ENCODE data around the gene FAM83B. TPM values are rescaled to one million over a fixed set of nuclear protein-coding genes. Genes with fewer than 3 reads are reported as not detected.
"Not testable (repeated sequence)": the region's sequence is repeated elsewhere in the genome, so short reads cannot be mapped to it uniquely, and the experiment has no call there.

The FAM83B gene, protein sequence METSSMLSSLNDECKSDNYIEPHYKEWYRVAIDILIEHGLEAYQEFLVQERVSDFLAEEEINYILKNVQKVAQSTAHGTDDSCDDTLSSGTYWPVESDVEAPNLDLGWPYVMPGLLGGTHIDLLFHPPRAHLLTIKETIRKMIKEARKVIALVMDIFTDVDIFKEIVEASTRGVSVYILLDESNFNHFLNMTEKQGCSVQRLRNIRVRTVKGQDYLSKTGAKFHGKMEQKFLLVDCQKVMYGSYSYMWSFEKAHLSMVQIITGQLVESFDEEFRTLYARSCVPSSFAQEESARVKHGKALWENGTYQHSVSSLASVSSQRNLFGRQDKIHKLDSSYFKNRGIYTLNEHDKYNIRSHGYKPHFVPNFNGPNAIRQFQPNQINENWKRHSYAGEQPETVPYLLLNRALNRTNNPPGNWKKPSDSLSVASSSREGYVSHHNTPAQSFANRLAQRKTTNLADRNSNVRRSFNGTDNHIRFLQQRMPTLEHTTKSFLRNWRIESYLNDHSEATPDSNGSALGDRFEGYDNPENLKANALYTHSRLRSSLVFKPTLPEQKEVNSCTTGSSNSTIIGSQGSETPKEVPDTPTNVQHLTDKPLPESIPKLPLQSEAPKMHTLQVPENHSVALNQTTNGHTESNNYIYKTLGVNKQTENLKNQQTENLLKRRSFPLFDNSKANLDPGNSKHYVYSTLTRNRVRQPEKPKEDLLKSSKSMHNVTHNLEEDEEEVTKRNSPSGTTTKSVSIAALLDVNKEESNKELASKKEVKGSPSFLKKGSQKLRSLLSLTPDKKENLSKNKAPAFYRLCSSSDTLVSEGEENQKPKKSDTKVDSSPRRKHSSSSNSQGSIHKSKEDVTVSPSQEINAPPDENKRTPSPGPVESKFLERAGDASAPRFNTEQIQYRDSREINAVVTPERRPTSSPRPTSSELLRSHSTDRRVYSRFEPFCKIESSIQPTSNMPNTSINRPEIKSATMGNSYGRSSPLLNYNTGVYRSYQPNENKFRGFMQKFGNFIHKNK
- total RNA-seq: 0.41 TPM

DNA sequence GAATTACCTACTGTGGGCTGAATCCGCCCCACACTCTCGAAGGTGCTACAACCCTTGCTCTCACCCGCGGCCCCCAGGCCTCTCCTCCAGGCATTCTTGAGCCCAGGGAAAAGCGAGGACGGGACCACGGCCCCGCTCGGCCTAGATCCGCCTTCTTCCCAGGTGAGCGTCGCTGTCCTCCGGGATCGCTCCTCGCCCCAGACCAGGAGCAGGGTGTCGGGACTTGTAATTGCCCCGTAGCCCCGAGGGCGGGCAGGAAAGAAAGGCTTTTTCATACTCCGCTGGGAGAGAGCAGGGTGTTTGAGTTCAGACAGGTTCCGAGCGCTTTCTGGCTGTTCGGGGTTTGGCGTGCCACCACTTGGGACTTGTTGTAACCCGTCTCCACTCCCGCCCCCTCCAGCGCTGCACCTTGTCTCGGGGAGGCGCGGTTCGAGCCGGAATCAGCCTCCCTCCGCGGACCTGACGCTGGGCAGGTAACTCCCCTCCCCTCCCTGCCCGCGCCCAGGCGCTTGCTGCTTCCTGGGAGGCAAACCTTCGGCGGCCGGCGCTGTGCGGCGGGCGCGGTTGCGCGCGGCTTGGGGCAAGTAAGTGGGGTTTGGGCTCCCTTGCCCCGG is at the start of gene FAM83B:
Gene FAM83B, plus strand, starts transcription at position 529 of the 614 bp plus-strand sequence. CDS start 23,476 bp downstream, outside the sequence.
- FAIRE-seq (no peak), DNase-seq (ENCODE audit: low spot score in 2 of 2) (peak in 1 of 2 donors; percentile 8)

DNA sequence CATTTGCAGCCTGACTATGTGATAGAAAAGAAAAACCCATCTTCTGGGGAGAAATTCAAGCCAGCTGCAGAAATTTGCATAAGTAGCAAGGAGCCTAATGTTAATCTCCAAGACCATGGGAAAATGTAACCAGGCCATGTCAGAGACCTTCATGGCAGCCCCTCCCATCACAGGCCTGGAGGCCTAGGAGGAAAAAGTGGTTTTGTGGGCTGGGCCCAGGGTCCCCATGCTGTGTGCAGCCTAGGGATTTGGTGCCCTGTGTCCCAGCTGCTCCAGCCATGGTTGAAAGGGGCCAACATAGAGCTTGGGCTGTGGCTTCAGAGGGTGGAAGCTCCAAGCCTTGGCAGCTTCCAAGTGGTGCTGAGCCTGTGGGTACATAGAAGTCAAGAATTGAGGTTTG is 49.7 kb upstream of the FAM83B start:
- DNase-seq (ENCODE audit: low spot score in 2 of 2); FAIRE-seq: not testable (repeated sequence)

DNA sequence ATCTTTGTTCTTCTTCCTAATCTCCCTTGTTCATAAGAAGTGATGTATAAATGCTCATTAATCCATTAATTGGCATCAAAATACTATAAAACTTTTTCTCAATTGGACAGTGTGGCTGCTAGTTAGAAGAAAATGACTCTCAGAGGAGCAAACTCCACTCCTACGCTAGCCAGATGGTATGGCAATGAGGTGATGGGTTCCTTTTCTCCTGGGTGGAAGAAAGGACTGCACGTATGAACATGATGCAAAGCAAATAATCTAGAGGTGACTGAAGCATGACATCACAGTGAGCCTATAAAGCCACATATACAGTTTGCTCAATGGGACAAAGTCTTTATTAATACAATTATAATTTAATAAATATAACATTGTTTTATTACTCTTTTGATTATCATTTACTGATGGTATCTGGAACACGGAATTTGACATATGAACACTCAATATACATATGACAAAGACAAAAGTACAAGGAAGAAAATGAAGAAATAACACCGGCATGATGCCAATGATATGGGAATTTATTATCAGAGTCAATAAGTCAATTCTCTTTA is 46.4 kb upstream of the FAM83B start:
- FAIRE-seq (no peak), DNase-seq (ENCODE audit: low spot score in 2 of 2) (no peak)

DNA sequence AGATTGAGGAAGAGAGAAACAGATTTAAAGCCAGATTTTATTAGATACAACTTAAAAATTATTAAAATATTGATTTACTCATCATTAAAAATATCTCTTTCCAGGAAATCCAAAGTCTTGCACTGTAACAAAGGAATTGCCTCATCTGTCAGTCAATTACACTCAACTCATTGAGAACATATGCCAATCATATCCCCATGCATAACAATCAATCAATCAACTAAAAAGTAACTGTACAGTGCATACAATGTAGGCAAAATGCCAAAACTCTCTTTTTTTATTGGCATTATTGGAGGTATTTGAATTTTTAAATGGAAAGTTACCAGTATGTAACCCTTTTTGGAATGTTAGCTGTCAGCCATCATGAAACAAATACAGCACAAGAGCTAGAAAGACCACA is 45.3 kb upstream of the FAM83B start:
- no peak for FAIRE-seq
- no peak for DNase-seq (ENCODE audit: low spot score in 2 of 2)

DNA sequence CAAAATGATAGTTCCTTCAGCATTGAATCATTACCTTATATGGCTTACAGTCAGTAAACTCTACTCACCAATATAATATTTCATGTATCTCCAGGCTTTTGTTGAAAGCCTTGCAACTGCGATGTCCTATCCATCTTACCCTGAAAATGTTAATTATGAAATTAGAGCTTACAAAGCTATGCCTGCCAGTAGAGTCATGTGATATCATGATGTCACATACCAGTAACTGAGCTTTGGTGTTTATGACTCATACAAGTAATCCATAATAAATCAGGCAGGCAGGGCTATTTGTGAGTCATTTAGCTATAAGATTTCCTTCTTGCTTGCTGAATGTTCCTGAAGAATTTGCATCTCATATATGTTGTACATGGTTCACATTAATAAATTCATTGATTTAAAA is 44.9 kb upstream of the FAM83B start:
- FAIRE-seq (no peak), DNase-seq (ENCODE audit: low spot score in 2 of 2) (no peak)

DNA sequence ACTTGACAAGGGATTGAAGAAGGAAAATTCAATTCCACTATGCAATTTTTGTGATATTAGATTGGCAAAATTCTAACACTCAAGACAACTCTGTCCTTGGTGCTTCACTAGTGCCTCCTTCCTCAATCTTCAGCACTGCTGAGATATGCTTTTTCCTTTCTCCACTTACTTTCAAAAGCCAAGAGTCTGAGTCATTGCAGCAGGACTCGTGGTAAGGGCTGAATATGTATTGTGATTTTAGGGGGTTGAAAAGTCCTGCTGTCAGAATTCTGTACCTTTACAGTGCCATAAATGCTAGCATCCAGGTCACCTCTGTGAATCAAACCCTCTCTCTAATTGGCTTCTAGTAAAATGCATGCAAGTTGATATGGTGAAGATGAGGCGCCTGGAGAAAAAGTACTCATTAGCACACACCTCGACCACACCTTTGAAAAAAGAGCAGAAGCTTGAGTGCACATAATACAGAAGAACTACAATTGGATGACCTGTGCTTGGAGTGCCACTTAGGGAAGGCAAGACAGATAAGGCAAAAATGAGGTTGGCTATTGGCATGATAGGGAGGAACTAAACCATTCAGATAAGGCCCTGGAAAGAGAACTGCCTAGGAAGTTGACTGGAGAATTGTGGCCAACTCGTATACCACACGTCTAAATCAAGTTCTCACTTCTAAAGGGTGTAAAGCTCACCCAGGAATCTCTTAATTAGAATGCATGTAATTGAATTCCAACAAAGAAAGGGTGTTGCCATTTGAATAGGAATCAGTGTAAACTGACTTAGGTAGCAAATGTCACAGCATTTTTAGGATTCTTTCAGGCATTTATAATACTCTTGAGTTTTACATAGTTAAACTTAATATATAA is 43.6 kb upstream of the FAM83B start:
- no peak for FAIRE-seq
- no peak for DNase-seq (ENCODE audit: low spot score in 2 of 2)

DNA sequence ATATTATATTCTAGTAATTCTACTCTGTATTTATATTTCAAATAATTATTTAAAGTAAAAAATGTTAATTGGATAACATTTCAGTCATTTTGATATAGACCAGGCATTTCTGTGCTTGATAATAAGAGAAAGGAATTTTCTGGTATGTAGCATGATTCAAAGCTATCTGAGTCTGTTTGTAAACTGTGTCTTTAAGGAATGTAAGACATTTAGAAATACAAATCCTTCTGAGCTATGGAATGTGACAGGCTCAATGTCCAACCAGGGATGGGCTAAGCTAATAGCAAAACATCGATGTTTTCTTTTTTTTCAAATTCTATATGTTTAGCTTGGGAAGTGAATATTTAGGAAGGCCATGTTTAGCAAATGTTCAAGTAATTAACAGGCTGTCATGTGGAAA is 41.5 kb upstream of the FAM83B start:
- DNase-seq (ENCODE audit: low spot score in 2 of 2) (no peak), FAIRE-seq (no peak)

DNA sequence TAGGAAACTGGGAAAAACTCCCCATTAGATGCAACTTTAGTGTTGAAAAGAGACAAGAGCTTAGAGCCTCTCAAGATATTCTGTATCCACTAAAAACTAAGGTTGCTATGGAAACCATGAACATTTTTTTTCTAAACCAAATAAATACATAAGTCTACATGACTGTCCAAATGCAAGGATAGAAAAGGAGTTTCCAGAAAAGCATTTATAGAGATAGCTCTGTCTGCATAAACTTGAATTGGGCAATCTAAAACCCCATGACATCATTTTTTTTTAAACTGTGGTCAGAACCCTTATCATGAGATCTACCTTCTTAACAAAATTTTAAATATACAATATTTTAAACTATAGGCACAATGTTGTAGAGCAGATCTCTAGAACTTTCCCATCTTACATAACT is 36.4 kb upstream of the FAM83B start:
- FAIRE-seq: no peak
- DNase-seq (ENCODE audit: low spot score in 2 of 2): no peak

DNA sequence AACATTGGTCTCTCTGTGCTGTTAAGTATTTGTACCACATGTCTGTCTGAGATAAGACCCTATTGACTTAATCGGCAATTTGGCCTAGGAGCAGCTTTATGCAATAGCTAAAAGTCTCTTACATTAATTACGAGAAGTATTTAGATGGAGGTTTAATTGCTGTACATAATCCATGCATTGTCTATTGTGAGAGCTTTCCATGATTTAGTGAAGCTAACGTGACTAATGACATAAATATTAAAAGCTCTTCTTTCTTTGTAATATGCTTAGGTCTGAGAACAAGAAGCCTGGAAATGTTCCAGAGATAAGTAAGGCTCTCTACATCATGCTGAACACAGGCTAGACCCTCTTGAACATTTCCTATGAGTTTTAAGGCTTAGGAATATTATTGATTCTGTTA is 32.7 kb upstream of the FAM83B start:
- DNase-seq (ENCODE audit: low spot score in 2 of 2) (no peak), FAIRE-seq (no peak)

DNA sequence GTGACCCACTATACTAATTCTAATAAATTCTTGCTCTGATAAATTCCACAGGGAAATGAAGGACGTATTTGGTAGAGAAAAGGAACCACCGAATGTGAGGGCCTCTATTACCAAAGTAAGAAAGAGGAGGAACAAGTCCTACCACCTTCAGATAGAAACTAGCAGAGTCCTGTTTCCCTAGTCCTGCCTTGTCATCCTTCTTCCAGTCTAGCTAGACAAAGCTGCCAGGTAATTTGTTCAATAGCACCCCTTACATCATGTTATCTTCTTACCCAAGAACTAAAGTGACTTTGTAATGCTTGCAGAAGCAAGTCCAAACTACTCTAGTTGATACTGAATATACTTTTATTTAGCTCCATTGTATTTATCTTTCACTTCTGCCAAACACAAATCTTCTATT is 29.3 kb upstream of the FAM83B start:
- DNase-seq (ENCODE audit: low spot score in 2 of 2): no peak
- no peak for FAIRE-seq

DNA sequence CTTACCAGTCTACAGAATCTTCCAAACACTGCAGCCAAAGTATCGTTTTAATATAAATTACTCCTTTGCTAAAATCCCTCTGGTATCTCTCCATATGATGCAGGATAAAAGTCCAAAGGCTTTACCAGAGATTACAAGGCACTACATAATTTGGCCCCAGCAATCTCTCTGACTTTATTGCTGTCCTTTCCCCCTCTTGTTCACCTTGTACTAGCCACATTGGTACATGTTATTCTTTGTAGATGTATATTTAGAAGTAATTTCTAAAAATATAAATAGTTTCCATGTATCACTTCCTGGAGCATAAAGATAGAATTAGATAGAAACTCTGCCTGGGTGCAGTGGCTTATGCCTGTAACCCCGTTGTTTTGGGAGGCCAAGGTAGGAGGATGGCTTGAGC is 28.7 kb upstream of the FAM83B start:
- no peak for DNase-seq (ENCODE audit: low spot score in 2 of 2)
- no peak for FAIRE-seq

DNA sequence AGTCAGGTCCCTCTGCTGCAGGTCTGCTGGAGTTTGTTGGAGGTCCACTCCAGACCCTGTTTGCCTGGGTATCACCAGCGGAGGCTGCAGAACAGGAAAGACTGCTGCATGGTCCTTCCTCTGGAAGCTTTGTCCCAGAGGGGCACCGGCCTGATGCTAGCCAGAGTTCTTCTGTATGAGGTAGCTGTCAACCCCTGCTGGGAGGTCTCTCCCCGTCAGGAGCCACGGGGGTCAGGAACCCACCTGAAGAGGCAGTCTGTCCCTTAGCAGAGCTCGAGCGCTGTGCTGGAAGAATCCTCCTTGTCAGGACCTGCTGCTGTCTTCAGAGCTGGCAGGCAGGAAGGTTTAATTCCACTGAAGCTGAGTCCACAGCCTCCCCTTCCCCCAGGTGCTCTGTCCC is 22.3 kb upstream of the FAM83B start:
- FAIRE-seq; DNase-seq (ENCODE audit: low spot score in 2 of 2): not testable (repeated sequence)

DNA sequence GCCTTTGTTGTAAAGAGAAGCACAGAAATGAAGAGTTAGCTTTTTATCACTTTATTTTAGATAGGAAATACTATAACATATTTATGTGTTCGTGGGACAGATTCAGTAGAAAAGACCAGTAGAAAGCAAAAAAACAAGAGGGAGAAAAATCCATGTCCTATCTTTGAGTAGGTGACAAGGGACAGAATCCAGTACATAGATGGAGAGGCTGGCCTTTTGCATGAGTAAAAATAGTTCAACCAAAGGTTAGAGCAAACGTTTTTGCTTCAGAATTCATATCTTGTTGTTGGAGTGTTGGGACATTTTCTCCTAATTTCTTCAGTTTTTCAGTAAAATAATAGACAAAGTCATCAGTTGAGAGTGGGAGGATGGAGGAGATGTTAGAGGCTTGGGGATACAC is 19.6 kb upstream of the FAM83B start:
- FAIRE-seq: no peak
- no peak for DNase-seq (ENCODE audit: low spot score in 2 of 2)

DNA sequence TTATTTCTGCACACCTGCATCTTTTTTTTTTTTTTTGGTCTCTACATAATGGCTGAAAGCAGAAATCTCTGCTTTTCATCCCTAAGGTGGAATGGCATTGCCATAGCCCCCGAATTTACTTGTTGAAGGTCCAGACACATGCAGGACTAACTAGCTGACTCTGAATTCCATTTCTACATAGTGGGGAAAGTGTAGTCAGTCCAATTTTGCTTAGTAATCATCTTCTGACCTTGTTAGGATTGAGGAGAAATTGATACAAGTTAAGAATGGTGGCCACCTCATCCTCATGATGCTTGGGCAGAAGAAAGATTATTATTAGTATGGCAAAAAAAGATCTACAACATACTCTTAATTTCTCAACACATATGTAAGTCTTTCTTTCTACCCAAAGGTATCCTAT is 16.4 kb upstream of the FAM83B start:
- no peak for DNase-seq (ENCODE audit: low spot score in 2 of 2)
- no peak for FAIRE-seq

DNA sequence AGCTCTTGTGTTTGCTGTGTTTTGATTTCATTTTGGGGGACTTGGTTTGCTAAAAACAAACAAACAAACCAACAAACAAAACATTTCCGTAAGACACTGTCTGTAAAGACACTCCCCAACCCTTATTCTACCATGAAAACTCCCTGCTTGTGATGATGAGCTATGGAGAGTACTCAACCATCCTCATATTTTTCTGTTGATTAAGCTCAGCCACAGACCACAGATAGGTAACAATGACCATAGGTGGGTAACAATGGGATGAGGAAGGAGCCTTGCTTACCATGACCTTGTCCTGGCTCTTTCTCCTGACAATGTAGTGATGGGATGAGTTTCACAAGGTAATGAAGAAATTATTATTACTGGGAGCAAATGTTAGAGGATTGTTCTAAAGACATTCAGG is 11.4 kb upstream of the FAM83B start:
- FAIRE-seq (no peak), DNase-seq (ENCODE audit: low spot score in 2 of 2) (no peak)

DNA sequence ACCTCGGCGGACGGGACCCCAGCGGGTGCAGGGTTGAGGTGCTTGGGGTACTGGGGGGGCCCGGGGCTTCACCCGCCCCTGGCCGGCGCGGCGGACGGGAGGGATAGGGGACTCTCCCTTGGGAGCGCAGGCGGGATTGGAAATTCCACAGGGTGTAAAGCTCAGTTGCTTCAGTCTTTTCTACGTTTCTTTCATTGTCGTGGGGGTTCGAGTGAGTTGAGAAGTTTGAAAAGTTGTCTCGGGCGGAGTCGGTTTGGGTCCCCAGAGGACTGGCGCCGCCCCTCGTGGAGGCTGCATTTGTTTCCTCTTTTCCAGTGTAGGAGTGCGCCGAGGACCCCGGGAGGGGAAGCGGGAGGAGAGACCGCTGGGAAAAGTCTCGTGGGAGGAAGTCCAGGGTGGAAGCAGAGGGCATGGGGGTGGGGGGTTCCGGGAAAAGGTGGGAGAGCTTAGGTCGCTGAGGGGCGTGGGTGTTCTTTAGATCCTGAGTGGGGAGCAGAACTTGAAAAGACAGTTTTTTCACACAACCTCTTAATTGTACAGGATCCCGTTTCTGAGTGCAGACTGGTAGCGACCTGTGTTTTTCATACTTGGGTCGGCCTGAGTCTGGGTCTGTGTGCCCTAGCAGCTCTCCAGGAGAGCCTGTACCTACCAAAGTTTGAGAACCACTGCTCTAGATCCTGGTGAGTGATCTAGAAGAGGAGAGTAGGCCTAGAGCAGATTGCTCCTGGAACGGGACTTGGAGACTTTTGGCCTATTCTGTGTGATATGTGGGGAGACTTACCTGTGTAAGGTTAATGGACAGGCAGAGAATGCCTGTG is 495 bp downstream of the FAM83B start:
- DNase-seq (ENCODE audit: low spot score in 2 of 2) (no peak), FAIRE-seq (no peak)

DNA sequence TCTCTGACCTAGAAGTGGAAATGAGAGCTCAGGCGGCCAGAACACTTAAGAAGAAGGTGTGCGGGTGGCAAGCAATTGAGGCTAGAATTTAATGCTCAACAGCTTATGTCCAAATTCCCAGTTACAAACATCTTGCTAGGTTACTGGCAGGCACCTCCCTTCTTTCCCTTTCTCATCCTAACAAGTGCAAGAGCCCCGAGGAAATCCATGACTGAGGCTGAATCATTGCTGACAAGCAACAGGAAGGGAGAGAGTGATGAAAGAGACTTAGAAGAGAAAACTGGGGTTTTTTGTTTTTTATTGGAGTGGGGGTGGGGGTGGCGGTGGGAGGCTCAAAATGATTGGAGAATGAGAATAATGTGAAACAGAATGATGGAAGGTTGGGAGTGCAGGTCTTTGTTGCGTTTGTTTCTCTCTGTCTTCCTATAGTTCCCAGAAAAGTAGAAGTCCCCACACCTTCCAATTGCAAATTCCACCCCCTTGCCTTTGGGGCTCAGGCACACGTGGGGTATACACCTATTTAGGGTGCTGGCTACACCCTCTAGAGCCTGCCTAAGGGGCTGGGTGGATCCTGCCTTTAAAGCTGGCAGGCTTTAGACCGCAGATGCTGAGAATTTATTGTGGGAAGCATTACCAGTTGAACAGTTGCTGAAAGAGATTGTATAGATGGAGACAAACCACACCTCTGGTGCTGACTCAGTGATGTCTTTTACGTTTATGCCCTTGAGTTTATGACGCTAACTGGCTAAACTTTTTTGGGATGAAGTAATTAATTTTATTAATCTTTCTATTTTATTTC is 1.4 kb downstream of the FAM83B start:
- DNase-seq (ENCODE audit: low spot score in 2 of 2) (no peak), FAIRE-seq (no peak)

DNA sequence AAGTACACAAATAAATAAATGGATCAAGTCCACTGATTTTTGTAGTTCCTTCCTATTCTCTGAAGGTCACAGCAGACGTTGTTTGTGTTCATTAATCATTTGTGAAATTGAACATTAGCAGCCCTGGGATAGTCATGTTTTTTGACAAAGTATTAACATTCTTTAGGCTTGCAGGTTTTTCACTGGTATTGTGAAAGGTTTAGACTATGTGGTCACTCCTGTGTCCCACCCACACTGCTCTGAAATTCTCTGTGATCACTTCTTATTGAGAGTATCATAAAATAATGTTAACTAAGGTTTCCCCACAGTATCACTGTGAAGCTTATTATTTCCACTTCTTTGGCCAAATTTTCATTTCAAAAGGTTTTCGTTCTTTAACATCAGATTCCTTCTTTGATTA is 3.5 kb downstream of the FAM83B start:
- no peak for DNase-seq (ENCODE audit: low spot score in 2 of 2)
- FAIRE-seq: no peak
